ENCODE data around the gene RNPEPL1.

GRCh38 chr2:240622531-240623235 is 54.4 kb downstream of the RNPEPL1 start:
- no peak for TF ChIP-seq CTCF (IDR thresholded peaks at IDR 0.05; ENCODE audit: low read depth, low read length)
- TF ChIP-seq POLR2A (IDR thresholded peaks at IDR 0.05; ENCODE audit: extremely low read depth, insufficient read length), result no peak

All from NB4 (cell line).